Measurements from ENCODE around the gene NELL2. TPM values are rescaled to one million over a fixed set of nuclear protein-coding genes. Genes with fewer than 3 reads are reported as not detected.
A peak's percentile ranks its signal among the peaks of the same experiment; 100 is the strongest.

Gene NELL2
- total RNA-seq, 1 donor from 2014 or later, result 11.5 TPM

DNA sequence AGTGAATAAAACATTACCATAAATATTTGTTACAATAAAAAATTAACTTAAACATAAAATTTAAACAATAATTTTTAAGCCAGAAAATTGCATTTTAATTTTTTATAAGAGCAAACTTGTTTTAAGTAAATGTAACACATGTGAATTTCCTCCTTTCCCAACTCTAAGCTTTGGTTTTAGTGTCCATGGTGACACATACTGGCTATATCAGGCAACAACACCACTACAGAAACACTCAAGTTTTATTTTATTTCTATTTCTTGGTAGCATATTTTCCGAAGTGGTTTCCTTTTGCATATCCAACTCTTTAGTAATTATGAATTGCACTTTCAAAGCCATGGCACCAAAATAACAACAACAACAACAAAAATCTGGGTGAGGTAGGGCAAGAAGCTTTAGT is 2.2 kb downstream of the NELL2 start:
- H3K9me3 Mint-ChIP-seq, result peaks cover 12% of the 10 kb centered on the region
- no peak overlapping the region for H3K27ac Mint-ChIP-seq
- H3K4me1 Mint-ChIP-seq (ENCODE audit: low read depth), result peaks cover 45% of the 10 kb centered on the region
- intact Hi-C loops (cut with micrococcal nuclease), result loop anchor here (1.0 to 5.0 kb wide), 4 partner anchors 57 to 857 kb away; no protein-coding TSS in a partner anchor
- H3K4me3 Mint-ChIP-seq, result peak overlapping the region; percentile 96
- no peak for DNase-seq (ENCODE audit: low spot score)
- H3K36me3 Mint-ChIP-seq (ENCODE audit: low read depth), result peaks cover 10% of the 10 kb centered on the region
- peaks cover 19% of the 10 kb centered on the region for H3K27me3 Mint-ChIP-seq (ENCODE audit: insufficient read depth)

DNA sequence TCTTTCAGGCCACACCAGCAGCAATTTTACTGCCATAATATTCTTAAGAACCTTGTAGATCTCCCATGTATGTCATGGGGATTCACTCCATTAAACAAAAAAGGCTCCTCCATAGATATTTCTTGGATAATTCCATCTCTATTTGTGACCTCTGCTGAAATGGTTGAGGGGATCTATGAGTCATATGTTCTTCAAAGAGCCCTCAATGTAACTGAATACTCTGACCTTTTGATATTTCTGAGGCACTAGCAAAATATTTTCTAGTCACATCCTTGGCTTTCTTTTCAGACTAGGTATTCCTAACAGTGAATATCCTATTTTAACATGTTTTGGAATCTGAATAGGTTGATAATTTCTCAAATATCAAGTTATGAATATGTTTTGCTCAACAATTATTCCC is 6.6 kb downstream of the NELL2 start:
- intact Hi-C loops (cut with micrococcal nuclease), result no loop called here
- Mint-ChIP-seq H3K27ac (no peak overlapping the region), H3K9me3 (peaks cover 25% of the 10 kb centered on the region), H3K36me3 (ENCODE audit: low read depth) (peaks cover 20% of the 10 kb centered on the region), H3K4me3 (no peak overlapping the region), H3K27me3 (ENCODE audit: insufficient read depth) (no peaks in the 10 kb centered on the region), H3K4me1 (ENCODE audit: low read depth) (peaks cover 26% of the 10 kb centered on the region)
- no peak for DNase-seq (ENCODE audit: low spot score)

DNA sequence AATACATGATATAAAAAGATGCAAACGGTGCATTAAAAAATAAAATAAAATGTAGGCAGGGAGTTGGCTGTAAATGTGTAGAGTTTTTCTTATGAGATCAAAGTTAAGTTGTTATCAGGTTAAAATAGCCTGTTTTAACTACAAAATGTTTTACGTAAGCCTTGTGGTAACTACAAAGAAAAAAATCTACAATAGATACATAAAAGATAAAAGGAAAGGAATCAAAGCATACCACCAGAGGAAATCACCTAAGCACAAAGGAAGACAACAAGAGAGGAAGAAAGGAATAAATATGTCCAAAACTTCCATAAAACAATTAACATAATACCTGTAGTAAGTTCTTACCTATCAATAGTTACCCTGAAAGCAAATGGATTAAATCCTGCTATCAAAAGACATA is 12.2 kb downstream of the NELL2 start:
- DNase-seq (ENCODE audit: low spot score), result no peak
- Mint-ChIP-seq H3K4me3 (no peak overlapping the region), H3K9me3 (peaks cover 36% of the 10 kb centered on the region), H3K4me1 (ENCODE audit: low read depth) (peaks cover 21% of the 10 kb centered on the region), H3K27me3 (ENCODE audit: insufficient read depth) (no peaks in the 10 kb centered on the region), H3K36me3 (ENCODE audit: low read depth) (peaks cover 27% of the 10 kb centered on the region), H3K27ac (no peak overlapping the region)
- intact Hi-C loops (cut with micrococcal nuclease), result no loop called here

DNA sequence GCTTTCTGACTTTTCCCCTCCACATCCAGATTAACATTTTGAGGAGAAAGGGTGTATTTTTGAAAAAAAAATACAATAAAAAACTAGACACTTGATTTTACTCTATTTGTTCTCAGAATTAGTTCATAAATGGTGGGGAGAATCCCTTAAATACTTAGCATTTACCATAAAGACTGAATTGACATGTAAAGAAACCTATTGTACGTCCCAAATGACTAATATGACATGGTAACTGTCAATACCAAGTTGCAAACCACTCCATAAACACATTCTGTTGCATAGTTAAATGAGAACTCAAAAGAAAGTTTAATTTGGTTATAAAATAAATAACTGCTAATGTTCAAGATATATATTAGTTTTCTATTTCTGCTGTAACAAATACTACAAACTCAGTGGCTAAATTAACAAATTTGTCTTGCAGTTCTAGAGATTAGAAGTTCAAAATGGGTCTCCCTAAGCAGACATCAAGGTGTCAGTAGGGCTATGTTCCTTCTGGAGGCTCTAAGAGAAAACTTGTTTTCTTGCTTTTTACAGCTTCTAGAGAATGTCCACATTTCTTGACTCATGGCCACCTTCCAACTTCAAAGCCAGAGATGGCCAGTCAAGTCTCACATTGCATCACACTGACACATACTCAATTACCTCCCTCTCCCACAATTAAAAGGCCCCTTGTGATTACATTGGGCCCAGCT is 16.0 kb downstream of the NELL2 start:
- peaks cover 24% of the 10 kb centered on the region for H3K9me3 Mint-ChIP-seq
- peak overlapping the region; percentile 8 for H3K27ac Mint-ChIP-seq

DNA sequence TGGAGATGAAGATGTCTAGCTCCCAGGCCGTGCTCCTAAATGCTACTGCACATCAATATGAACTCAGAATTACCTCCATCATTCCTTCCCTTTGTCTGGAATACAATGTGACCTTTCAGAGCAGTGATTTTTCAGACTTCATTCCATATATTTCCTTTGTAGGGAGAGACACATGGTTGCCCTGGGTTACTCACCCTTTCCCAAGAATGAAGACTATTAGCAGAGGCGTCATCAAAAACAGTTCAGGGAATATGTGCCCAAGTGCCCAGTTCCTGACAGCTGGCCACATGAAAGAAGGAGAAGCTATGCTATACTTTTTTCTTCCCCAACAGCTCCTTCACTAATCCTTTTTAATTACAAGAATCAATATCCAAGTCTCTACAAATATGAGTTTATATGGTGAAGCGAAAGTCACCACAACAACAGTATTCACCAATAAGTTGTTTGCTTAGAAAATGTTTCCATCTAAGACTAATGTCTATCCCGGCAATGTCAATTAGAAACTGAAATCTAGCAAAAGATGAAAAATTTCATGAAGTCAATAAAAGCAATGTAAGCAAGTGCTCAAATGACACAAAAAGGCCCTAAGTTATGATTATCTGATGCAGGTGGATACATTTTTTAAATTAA is 17.8 kb downstream of the NELL2 start:
- H3K9me3 Mint-ChIP-seq, result peaks cover 14% of the 10 kb centered on the region
- H3K27me3 Mint-ChIP-seq (ENCODE audit: insufficient read depth), result no peaks in the 10 kb centered on the region
- H3K36me3 Mint-ChIP-seq (ENCODE audit: low read depth), result peaks cover 18% of the 10 kb centered on the region
- H3K4me1 Mint-ChIP-seq (ENCODE audit: low read depth), result peaks cover 56% of the 10 kb centered on the region
- no peak overlapping the region for H3K4me3 Mint-ChIP-seq
- peak overlapping the region; percentile 64 for H3K27ac Mint-ChIP-seq
- intact Hi-C loops (cut with micrococcal nuclease), result loop anchor here (1.0 kb wide), 2 partner anchors 10 to 18 kb away; partner anchors contain the start of gene NELL2
- no peak for DNase-seq (ENCODE audit: low spot score)

More for the DNA sequence above, 16.0 kb downstream of the NELL2 start:
- Mint-ChIP-seq H3K36me3 (ENCODE audit: low read depth) (peaks cover 23% of the 10 kb centered on the region), H3K27me3 (ENCODE audit: insufficient read depth) (no peaks in the 10 kb centered on the region), H3K4me1 (ENCODE audit: low read depth) (peaks cover 56% of the 10 kb centered on the region), H3K4me3 (no peak overlapping the region)
- DNase-seq (ENCODE audit: low spot score), result no peak
- intact Hi-C loops (cut with micrococcal nuclease), result no loop called here

DNA sequence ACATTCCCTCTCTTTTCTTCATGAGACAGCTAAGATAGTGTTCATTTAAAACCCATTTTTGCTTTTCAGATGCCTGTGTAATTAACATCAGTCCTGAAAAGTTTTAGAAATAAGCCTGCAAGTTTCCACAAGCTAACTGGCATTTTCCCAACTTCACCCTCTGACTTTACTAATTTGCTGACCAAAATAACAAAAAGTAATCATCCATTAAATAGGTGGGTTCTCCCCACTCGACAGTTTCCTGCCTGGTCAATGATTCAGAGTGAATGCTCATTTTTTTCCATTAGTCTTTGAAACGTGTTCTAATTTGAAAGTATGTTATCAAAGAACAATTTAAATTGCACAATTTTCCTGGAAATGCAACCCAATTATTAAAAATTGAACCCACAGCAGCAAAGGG is 23.6 kb downstream of the NELL2 start:
- Mint-ChIP-seq H3K27me3 (ENCODE audit: insufficient read depth) (no peaks in the 10 kb centered on the region), H3K9me3 (no peaks in the 10 kb centered on the region), H3K36me3 (ENCODE audit: low read depth) (peaks cover 6% of the 10 kb centered on the region), H3K27ac (peak overlapping the region; percentile 63), H3K4me1 (ENCODE audit: low read depth) (peaks cover 79% of the 10 kb centered on the region), H3K4me3 (peak overlapping the region; percentile 17)
- intact Hi-C loops (cut with micrococcal nuclease), result no loop called here
- DNase-seq (ENCODE audit: low spot score), result no peak

DNA sequence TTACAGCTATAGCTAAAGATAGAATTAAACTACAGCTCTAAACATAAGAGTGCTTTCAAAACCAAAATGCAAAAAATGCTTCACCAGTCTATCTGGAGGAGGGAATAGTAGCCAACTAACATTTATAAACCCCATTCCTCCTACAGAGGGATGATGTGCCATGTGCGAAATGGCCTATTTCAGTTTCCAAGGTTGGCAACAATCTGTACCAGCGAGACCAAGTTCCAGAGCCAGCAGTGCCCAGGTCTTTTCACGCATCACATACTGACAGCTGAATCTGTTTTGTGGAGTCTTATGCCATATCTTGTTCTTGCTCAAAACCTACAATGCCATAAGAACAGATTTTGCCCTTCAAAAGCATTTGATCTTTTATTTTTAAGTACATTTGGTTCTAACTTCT is 24.5 kb downstream of the NELL2 start:
- no peak for DNase-seq (ENCODE audit: low spot score)
- Mint-ChIP-seq H3K9me3 (peaks cover under 1% of the 10 kb centered on the region), H3K4me1 (ENCODE audit: low read depth) (peaks cover 79% of the 10 kb centered on the region), H3K4me3 (peak overlapping the region; percentile 6), H3K27ac (peak overlapping the region; percentile 5), H3K36me3 (ENCODE audit: low read depth) (peaks cover 6% of the 10 kb centered on the region), H3K27me3 (ENCODE audit: insufficient read depth) (no peaks in the 10 kb centered on the region)
- intact Hi-C loops (cut with micrococcal nuclease), result no loop called here

DNA sequence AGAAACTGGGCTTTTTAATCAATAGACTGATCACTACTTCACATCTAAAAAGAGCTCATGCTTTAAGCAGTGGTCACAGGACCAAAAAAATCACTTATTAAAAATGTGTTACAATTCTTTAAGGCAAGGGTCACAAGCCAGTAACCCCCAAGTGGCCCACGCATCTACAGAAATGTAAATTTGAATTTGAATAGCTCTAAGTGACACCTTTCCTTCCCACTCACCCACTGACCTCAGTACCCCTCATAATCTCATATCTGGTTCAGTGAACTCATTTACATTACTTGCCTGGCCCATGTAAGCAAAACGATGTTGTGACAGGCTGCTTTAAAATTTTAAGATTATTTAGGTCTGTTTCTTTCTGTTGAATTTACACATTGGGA is 27.4 kb downstream of the NELL2 start:
- peak overlapping the region; percentile 63 for H3K4me3 Mint-ChIP-seq
- no peak for DNase-seq (ENCODE audit: low spot score)
- H3K27ac Mint-ChIP-seq, result peak overlapping the region; percentile 94
- intact Hi-C loops (cut with micrococcal nuclease), result loop anchor here (1.0 to 10.0 kb wide), 9 partner anchors 8 to 1366 kb away; partner anchors contain the start of genes ANO6, ARID2, IRAK4 and NELL2
- peaks cover 3% of the 10 kb centered on the region for H3K36me3 Mint-ChIP-seq (ENCODE audit: low read depth)
- H3K9me3 Mint-ChIP-seq, result peaks cover 3% of the 10 kb centered on the region
- H3K27me3 Mint-ChIP-seq (ENCODE audit: insufficient read depth), result no peaks in the 10 kb centered on the region
- H3K4me1 Mint-ChIP-seq (ENCODE audit: low read depth), result peaks cover 80% of the 10 kb centered on the region

DNA sequence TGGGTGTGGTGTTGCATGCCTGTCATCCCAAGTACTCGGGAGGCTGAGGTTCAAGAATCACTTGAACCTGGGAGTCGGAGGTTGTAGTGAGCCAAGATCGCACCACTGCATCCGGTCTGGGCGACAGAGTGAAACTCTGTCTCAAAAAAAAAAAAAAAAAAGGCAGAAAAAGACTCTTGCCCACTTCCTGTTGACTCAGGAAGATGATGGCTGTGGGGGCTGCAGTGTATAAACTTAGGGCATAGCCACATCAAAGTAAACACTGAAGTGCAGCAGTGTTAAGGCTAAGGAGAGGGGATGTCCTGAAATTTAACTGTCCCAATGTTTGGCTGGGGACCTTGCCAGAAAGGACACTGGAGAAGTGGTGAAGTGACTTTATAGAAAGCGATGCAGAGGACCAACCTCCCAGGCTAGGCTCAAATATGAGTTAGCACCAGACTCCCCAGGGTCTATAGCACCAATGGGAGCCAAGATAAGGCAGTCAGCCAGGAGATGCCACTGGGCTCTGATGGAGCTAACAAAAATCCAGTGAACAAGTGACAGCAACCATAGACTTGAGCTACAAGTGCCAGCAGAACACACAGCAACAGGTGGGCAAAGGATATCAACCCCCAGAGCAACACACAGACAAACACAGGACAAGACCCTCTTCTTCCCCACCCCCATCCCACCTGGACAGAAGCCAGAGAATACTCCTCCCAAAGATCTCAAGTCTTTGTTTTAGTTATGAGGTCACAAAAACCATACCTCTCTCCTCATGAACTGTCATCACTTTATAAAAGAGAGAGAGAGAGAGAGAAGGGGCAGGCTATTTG is 28.0 kb downstream of the NELL2 start:
- intact Hi-C loops (cut with micrococcal nuclease), result loop anchor here (1.0 to 10.0 kb wide), 10 partner anchors 8 to 1367 kb away; partner anchors contain the start of genes ANO6, ARID2, IRAK4 and NELL2
- H3K27ac Mint-ChIP-seq, result peak overlapping the region; percentile 94
- H3K9me3 Mint-ChIP-seq, result peaks cover 3% of the 10 kb centered on the region
- DNase-seq (ENCODE audit: low spot score), result peak; percentile 65
- peaks cover 80% of the 10 kb centered on the region for H3K4me1 Mint-ChIP-seq (ENCODE audit: low read depth)
- peak overlapping the region; percentile 63 for H3K4me3 Mint-ChIP-seq
- H3K27me3 Mint-ChIP-seq (ENCODE audit: insufficient read depth), result no peaks in the 10 kb centered on the region
- H3K36me3 Mint-ChIP-seq (ENCODE audit: low read depth), result peaks cover 3% of the 10 kb centered on the region

DNA sequence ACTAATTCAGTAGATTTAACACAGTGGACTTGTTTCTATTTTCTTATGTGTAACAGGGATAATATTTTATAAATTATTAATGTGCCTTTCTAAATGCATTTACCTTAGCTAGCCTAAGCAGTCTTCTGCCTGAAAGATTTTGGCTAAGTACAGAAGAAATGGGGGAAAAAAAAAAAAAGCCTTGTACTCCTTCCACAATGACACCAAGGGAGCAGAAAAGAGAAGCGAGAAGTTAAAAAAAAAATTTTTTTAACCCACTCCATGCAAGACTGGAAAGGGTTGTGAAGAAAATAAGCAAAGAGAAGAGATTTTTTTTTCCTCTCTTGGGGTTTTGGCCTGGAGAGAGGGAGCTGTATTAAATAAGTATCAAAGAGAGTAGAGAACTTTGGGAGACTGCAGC is 28.7 kb downstream of the NELL2 start:
- DNase-seq (ENCODE audit: low spot score), result no peak
- Mint-ChIP-seq H3K9me3 (peaks cover 3% of the 10 kb centered on the region), H3K27me3 (ENCODE audit: insufficient read depth) (no peaks in the 10 kb centered on the region), H3K4me1 (ENCODE audit: low read depth) (peaks cover 80% of the 10 kb centered on the region), H3K4me3 (peak overlapping the region; percentile 63), H3K36me3 (ENCODE audit: low read depth) (peaks cover 5% of the 10 kb centered on the region), H3K27ac (peak overlapping the region; percentile 94)
- intact Hi-C loops (cut with micrococcal nuclease), result loop anchor here (1.0 to 10.0 kb wide), 6 partner anchors 11 to 1367 kb away; partner anchors contain the start of genes ANO6, ARID2, IRAK4 and PUS7L

DNA sequence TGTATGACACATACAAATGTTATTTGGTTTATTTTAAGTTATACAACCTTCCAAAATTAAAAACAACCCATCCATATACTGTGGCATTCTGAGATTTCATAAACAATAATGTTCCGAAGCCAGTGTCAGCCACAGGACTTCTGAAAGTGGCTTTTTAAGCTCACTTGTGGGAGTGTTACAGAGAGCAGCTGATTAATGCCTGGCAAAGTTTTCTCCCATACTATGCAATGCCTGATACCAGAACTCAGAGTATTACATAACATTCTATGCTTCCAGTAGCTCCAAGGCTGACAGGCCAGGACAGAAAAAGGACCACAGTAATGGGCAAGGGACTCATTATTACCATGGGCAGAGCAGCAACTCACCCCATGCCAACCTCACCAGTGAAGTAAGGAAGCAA is 29.3 kb downstream of the NELL2 start:
- H3K36me3 Mint-ChIP-seq (ENCODE audit: low read depth), result peaks cover 5% of the 10 kb centered on the region
- H3K4me3 Mint-ChIP-seq, result peak overlapping the region; percentile 33
- H3K27ac Mint-ChIP-seq, result peak overlapping the region; percentile 77
- peaks cover 78% of the 10 kb centered on the region for H3K4me1 Mint-ChIP-seq (ENCODE audit: low read depth)
- DNase-seq (ENCODE audit: low spot score), result no peak
- intact Hi-C loops (cut with micrococcal nuclease), result loop anchor here (1.0 to 10.0 kb wide), 6 partner anchors 11 to 1368 kb away; partner anchors contain the start of genes ANO6, ARID2, IRAK4 and PUS7L
- peaks cover 3% of the 10 kb centered on the region for H3K9me3 Mint-ChIP-seq
- no peaks in the 10 kb centered on the region for H3K27me3 Mint-ChIP-seq (ENCODE audit: insufficient read depth)

DNA sequence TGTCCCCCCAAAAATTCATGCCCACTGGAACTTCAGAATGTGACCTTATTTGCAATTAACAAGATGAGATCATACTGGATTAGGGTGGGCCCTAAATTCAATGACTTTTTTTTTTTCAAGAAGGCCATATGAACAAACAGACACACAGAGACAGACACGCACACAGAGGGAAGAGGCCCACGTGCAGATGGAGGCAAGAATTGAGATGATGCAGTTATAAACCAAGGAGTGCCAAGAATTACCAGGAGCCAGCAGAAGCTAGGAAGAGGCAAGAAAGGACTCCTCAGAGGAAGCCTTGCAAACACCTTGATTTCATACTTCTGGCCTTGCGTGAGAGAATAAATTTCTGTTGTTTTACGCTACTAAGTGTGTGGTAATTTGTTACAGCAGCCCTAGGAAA is 33.4 kb downstream of the NELL2 start:
- Mint-ChIP-seq H3K27me3 (ENCODE audit: insufficient read depth) (no peaks in the 10 kb centered on the region), H3K4me1 (ENCODE audit: low read depth) (peaks cover 77% of the 10 kb centered on the region), H3K9me3 (peaks cover 3% of the 10 kb centered on the region), H3K36me3 (ENCODE audit: low read depth) (peaks cover 5% of the 10 kb centered on the region), H3K4me3 (peak overlapping the region; percentile 67), H3K27ac (peak overlapping the region; percentile 95)
- no peak for DNase-seq (ENCODE audit: low spot score)
- intact Hi-C loops (cut with micrococcal nuclease), result loop anchor here (10.0 kb wide), 3 partner anchors 372 to 1372 kb away; partner anchors contain the start of genes ANO6, IRAK4 and PUS7L
